Measurements from ENCODE around the gene SCAPER. TPM values are rescaled to one million over a fixed set of nuclear protein-coding genes. Genes with fewer than 3 reads are reported as not detected.

SCAPER gene
- polyA plus RNA-seq, 4 donors, result 8.1 to 25.9 (median 14.0) TPM

GRCh38 chr15:76330080-76330680 lies 575.0 kb downstream of the SCAPER start:
- DNase-seq (peak; percentile 40 to 61), FAIRE-seq (no peak)
- Histone ChIP-seq H3K4me3 (ENCODE audit: low read depth in 1 of 3, low read length in 3 of 3) (no peak overlapping the region), H3K4me1 (ENCODE audit: control insufficient read depth in 3 of 3, insufficient read depth in 2 of 3, low read depth in 1 of 3, low read length in 2 of 3) (peaks cover 0 to 3% (median 0%) of the 10 kb centered on the region in 3 donors), H3K9me3 (ENCODE audit: control insufficient read depth in 2 of 2, insufficient read depth in 1 of 2, low read depth in 1 of 2, low read length in 1 of 2) (peaks cover 0 to 2% of the 10 kb centered on the region in 2 donors), H3K27me3 (ENCODE audit: control insufficient read depth in 3 of 3, insufficient read depth in 3 of 3, low read length in 3 of 3) (peaks cover 0 to 56% (median 9%) of the 10 kb centered on the region in 3 donors), H3K27ac (ENCODE audit: low read depth in 1 of 3, low read length in 2 of 3) (no peak overlapping the region), H3K36me3 (ENCODE audit: control insufficient read depth in 3 of 3, insufficient read depth in 2 of 3, low read depth in 1 of 3, low read length in 3 of 3) (no peaks in the 10 kb centered on the region)
- 65 to 71% (median 69%) methylated on average over 7 of the region's 7 CpGs for WGBS, 3 donors

DNA sequence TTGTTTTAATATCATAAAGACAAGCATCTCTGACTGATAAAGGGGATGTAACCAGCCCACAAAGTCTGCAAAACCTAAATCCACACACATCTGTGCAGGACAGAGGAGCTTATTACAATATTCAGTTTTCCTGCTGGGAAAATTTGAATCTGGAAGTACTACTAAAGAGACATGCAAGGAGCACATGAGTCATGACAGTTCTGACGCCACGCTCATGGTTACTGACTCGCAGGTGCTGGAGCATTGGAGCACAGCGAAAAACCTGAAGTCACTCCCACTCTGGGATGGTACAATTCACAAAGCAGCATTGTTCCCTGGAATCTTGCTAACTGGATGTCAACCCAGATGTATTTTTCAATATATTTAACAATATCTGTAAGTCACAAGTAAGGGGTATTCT lies 576.2 kb downstream of the SCAPER start:
- no peak for DNase-seq

DNA sequence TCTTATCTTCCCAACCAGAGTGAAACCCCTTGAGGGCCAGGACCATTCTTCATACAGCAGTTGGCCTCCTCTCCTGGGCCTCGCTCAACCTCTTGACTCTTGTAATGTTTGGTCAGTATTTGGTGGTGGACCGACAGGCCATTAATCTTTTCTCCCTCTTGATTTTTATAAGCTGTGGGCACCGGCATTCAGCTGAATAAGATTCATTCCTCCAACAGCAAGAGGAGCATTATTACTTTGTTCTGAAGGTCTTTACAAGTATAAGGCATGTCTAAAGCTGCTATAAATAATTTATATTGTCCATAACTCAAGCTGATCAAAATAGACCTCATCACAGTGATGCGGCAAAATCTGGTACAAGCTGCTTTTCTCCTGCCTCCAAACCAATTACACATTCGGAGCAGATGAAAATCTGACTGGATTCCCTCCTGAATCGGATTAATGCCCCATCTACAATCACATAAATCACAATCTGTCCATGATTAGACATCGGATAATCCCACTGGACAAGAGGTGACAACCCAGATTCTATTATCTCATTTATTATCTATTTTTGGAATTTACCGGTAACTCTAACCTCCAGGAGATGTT lies 576.9 kb downstream of the SCAPER start:
- DNase-seq (no peak), FAIRE-seq (no peak)
- H3K9me3 ChIP-seq (ENCODE audit: control insufficient read depth in 2 of 2, insufficient read depth in 1 of 2, low read depth in 1 of 2, low read length in 1 of 2), result no peaks in the 10 kb centered on the region
- no peaks in the 10 kb centered on the region for H3K36me3 ChIP-seq (ENCODE audit: control insufficient read depth in 3 of 3, insufficient read depth in 2 of 3, low read depth in 1 of 3, low read length in 3 of 3)
- H3K27ac ChIP-seq (ENCODE audit: low read depth in 1 of 3, low read length in 2 of 3), result no peak overlapping the region
- peaks cover 0 to 45% (median 14%) of the 10 kb centered on the region in 3 donors for H3K27me3 ChIP-seq (ENCODE audit: control insufficient read depth in 3 of 3, insufficient read depth in 3 of 3, low read length in 3 of 3)
- H3K4me1 ChIP-seq (ENCODE audit: control insufficient read depth in 3 of 3, insufficient read depth in 2 of 3, low read depth in 1 of 3, low read length in 2 of 3), result no peaks in the 10 kb centered on the region
- no peak overlapping the region for H3K4me3 ChIP-seq (ENCODE audit: low read depth in 1 of 3, low read length in 3 of 3)
- 87 to 88% (median 88%) methylated on average over 8 of the region's 8 CpGs for WGBS, 3 donors

More for the DNA sequence above, 576.2 kb downstream of the SCAPER start:
- Histone ChIP-seq H3K4me1 (ENCODE audit: control insufficient read depth in 3 of 3, insufficient read depth in 2 of 3, low read depth in 1 of 3, low read length in 2 of 3) (no peaks in the 10 kb centered on the region), H3K36me3 (ENCODE audit: control insufficient read depth in 3 of 3, insufficient read depth in 2 of 3, low read depth in 1 of 3, low read length in 3 of 3) (no peaks in the 10 kb centered on the region), H3K27me3 (ENCODE audit: control insufficient read depth in 3 of 3, insufficient read depth in 3 of 3, low read length in 3 of 3) (peaks cover 0 to 49% (median 10%) of the 10 kb centered on the region in 3 donors), H3K4me3 (ENCODE audit: low read depth in 1 of 3, low read length in 3 of 3) (no peak overlapping the region), H3K27ac (ENCODE audit: low read depth in 1 of 3, low read length in 2 of 3) (no peak overlapping the region), H3K9me3 (ENCODE audit: control insufficient read depth in 2 of 2, insufficient read depth in 1 of 2, low read depth in 1 of 2, low read length in 1 of 2) (no peaks in the 10 kb centered on the region)
- no peak for FAIRE-seq
- 54 to 76% (median 72%) methylated on average over 4 of the region's 4 CpGs for WGBS, 3 donors

DNA sequence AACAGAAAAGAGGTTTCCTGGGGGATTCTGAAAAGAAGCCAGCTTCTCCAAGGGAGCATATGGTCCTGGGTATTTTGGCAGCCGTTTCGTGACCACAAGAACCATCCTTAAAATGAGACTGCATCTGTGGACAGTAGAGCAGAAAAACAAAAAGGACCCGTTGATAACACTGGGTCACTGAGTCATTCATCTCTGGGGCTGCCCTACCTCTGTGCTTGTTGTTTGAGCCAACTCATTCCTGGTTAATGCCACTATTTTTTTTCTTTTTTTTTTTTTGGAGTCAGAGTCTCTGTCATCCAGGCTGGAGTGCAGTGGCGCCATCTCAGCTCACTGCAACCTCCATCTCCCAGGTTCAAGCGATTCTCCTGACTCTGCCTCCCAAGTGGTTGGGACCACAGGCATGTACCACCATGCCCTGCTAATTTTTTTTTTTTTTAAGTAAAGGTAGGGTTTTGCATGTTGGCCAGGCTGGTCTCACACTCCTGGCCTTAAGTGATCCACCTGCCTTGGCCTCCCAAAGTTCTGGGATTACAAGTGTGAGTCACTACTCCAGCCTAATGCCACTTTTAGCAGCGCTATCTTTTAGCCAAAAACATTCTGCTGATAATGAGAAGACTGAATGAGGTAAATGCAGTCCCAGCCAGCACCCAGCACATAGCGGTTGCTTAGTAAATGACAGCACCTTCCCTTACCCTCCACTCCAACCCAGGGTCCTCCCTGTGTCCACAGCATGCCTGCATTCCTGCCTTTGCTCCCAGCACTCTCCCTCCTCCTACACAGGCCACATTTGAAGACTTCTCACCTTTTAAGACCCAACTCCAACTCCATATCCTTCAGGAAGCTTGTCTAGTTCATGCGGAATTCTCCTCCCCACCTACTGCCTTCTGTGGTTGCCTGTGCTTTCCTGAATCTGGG lies 577.7 kb downstream of the SCAPER start:
- Histone ChIP-seq H3K4me1 (ENCODE audit: control insufficient read depth in 3 of 3, insufficient read depth in 2 of 3, low read depth in 1 of 3, low read length in 2 of 3) (no peaks in the 10 kb centered on the region), H3K27ac (ENCODE audit: low read depth in 1 of 3, low read length in 2 of 3) (no peak overlapping the region), H3K9me3 (ENCODE audit: control insufficient read depth in 2 of 2, insufficient read depth in 1 of 2, low read depth in 1 of 2, low read length in 1 of 2) (no peaks in the 10 kb centered on the region), H3K36me3 (ENCODE audit: control insufficient read depth in 3 of 3, insufficient read depth in 2 of 3, low read depth in 1 of 3, low read length in 3 of 3) (no peaks in the 10 kb centered on the region), H3K4me3 (ENCODE audit: low read depth in 1 of 3, low read length in 3 of 3) (no peak overlapping the region), H3K27me3 (ENCODE audit: control insufficient read depth in 3 of 3, insufficient read depth in 3 of 3, low read length in 3 of 3) (peaks cover 0 to 42% (median 18%) of the 10 kb centered on the region in 3 donors)
- DNase-seq (no peak), FAIRE-seq (no peak)
- WGBS, 3 donors, result 70 to 85% (median 80%) methylated on average over 8 of the region's 8 CpGs

DNA sequence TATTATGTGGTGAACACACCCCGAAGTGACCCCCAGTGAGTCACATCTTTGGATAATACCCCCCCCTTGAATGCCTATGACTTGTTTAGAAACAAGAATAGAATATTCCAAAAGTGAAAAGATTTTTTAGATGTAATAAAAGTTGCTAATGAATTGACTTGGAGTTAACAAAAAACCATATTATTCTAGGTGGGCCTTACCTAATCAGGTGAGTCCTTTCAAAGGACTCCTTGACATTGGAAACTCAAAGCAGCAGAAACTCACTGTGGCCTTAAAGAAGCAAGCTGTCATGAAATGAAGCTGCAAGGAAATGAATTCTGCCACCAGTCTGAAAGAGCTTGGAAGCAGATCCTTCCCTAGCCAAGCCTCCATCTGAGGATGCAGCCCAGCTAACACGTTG lies 579.4 kb downstream of the SCAPER start:
- no peak for FAIRE-seq
- H3K4me3 ChIP-seq (ENCODE audit: low read depth in 1 of 3, low read length in 3 of 3), result no peak overlapping the region
- no peak overlapping the region for H3K27ac ChIP-seq (ENCODE audit: low read depth in 1 of 3, low read length in 2 of 3)
- 66 to 75% (median 74%) methylated on average over 2 of the region's 2 CpGs for WGBS, 3 donors
- no peaks in the 10 kb centered on the region for H3K9me3 ChIP-seq (ENCODE audit: control insufficient read depth in 2 of 2, insufficient read depth in 1 of 2, low read depth in 1 of 2, low read length in 1 of 2)
- DNase-seq, result no peak
- peaks cover 0 to 42% (median 18%) of the 10 kb centered on the region in 3 donors for H3K27me3 ChIP-seq (ENCODE audit: control insufficient read depth in 3 of 3, insufficient read depth in 3 of 3, low read length in 3 of 3)
- H3K4me1 ChIP-seq (ENCODE audit: control insufficient read depth in 3 of 3, insufficient read depth in 2 of 3, low read depth in 1 of 3, low read length in 2 of 3), result no peaks in the 10 kb centered on the region
- no peaks in the 10 kb centered on the region for H3K36me3 ChIP-seq (ENCODE audit: control insufficient read depth in 3 of 3, insufficient read depth in 2 of 3, low read depth in 1 of 3, low read length in 3 of 3)

- Histone ChIP-seq H3K9me3 (ENCODE audit: control insufficient read depth in 2 of 2, insufficient read depth in 1 of 2, low read depth in 1 of 2, low read length in 1 of 2) (no peaks in the 10 kb centered on the region), H3K4me1 (ENCODE audit: control insufficient read depth in 3 of 3, insufficient read depth in 2 of 3, low read depth in 1 of 3, low read length in 2 of 3) (no peaks in the 10 kb centered on the region), H3K27me3 (ENCODE audit: control insufficient read depth in 3 of 3, insufficient read depth in 3 of 3, low read length in 3 of 3) (peaks cover 0 to 32% (median 13%) of the 10 kb centered on the region in 3 donors), H3K4me3 (ENCODE audit: low read depth in 1 of 3, low read length in 3 of 3) (no peak overlapping the region), H3K36me3 (ENCODE audit: control insufficient read depth in 3 of 3, insufficient read depth in 2 of 3, low read depth in 1 of 3, low read length in 3 of 3) (no peaks in the 10 kb centered on the region), H3K27ac (ENCODE audit: low read depth in 1 of 3, low read length in 2 of 3) (no peak overlapping the region)
- DNase-seq (no peak), FAIRE-seq (no peak)
- 18 to 57% (median 38%) methylated on average over 3 of the region's 3 CpGs for WGBS, 3 donors
Measured at GRCh38 chr15:76324066-76324465, 581.1 kb downstream of the SCAPER start.

DNA sequence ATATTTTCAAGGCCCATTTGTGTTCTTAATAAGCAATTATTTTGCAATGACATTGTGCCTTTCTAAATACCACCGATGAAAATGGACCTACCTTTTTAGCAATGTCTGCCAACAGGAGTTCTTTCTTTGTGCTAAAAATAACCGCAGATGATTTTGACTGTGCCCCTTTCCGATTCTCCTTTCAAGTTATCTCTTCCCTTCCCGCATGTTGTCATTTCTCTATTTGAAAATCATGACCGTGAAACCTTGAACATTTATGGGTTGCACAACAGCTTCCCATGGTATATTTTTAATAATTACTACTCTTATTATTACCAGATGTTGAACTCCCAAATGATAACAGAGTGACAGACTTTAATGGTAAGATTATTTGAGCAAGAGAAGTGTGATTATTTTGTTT lies 583.5 kb downstream of the SCAPER start:
- FAIRE-seq (no peak), DNase-seq (no peak)
- Histone ChIP-seq H3K4me1 (ENCODE audit: control insufficient read depth in 3 of 3, insufficient read depth in 2 of 3, low read depth in 1 of 3, low read length in 2 of 3) (no peaks in the 10 kb centered on the region), H3K9me3 (ENCODE audit: control insufficient read depth in 2 of 2, insufficient read depth in 1 of 2, low read depth in 1 of 2, low read length in 1 of 2) (no peaks in the 10 kb centered on the region), H3K4me3 (ENCODE audit: low read depth in 1 of 3, low read length in 3 of 3) (no peak overlapping the region), H3K27me3 (ENCODE audit: control insufficient read depth in 3 of 3, insufficient read depth in 3 of 3, low read length in 3 of 3) (peaks cover 0 to 22% (median 13%) of the 10 kb centered on the region in 3 donors), H3K36me3 (ENCODE audit: control insufficient read depth in 3 of 3, insufficient read depth in 2 of 3, low read depth in 1 of 3, low read length in 3 of 3) (no peaks in the 10 kb centered on the region), H3K27ac (ENCODE audit: low read depth in 1 of 3, low read length in 2 of 3) (no peak overlapping the region)
- 78 to 84% (median 79%) methylated on average over 5 of the region's 5 CpGs for WGBS, 3 donors

DNA sequence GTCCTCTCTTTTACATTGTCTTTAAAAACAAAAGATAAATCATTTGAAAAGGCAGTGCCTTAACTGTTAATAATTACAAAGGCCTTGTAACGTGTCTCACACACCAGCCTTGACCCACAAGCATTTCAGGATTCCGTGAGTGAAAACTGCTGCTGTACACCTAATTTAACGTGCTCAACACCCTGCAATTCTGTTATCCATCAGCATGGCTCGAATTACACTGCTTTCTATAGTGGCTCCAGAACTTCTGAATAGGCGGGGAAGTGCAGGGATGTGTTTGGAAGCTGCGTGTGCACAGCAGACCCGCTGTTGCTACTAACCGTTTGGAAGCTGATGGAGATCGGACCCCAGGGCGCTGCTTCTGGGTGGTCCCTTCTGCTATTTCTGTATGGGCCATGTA lies 584.0 kb downstream of the SCAPER start:
- no peaks in the 10 kb centered on the region for H3K9me3 ChIP-seq (ENCODE audit: control insufficient read depth in 2 of 2, insufficient read depth in 1 of 2, low read depth in 1 of 2, low read length in 1 of 2)
- no peak overlapping the region for H3K4me3 ChIP-seq (ENCODE audit: low read depth in 1 of 3, low read length in 3 of 3)
- FAIRE-seq, result no peak
- H3K27ac ChIP-seq (ENCODE audit: low read depth in 1 of 3, low read length in 2 of 3), result no peak overlapping the region
- WGBS, 3 donors, result 67 to 73% (median 69%) methylated on average over 10 of the region's 10 CpGs
- H3K4me1 ChIP-seq (ENCODE audit: control insufficient read depth in 3 of 3, insufficient read depth in 2 of 3, low read depth in 1 of 3, low read length in 2 of 3), result no peaks in the 10 kb centered on the region
- H3K27me3 ChIP-seq (ENCODE audit: control insufficient read depth in 3 of 3, insufficient read depth in 3 of 3, low read length in 3 of 3), result peaks cover 0 to 19% (median 13%) of the 10 kb centered on the region in 3 donors
- H3K36me3 ChIP-seq (ENCODE audit: control insufficient read depth in 3 of 3, insufficient read depth in 2 of 3, low read depth in 1 of 3, low read length in 3 of 3), result no peaks in the 10 kb centered on the region
- DNase-seq, result no peak

Measured in small intestine (tissue), 7 donors.